PFSK-1 (cell line): ENCODE results near the gene C1QTNF12.

Experiments used
- FOXP2 ChIP-seq: optimal IDR thresholded peaks from 2 replicates; pipeline ENCODE3; 2011; ENCODE audit warnings: borderline replicate concordance, control low read depth, inconsistent platforms; ENCODE audit not compliant: insufficient read depth; ENCODE audit errors: extremely low read length, extremely low read depth
- POLR2AphosphoS5 ChIP-seq: IDR thresholded peaks from 2 replicates; pipeline ENCODE4 v1.6.1; 2012; ENCODE audit warnings: low read depth, mild to moderate bottlenecking, control low read depth, low read length, moderate library complexity
- SIN3A ChIP-seq: IDR thresholded peaks from 2 replicates; pipeline ENCODE4 v1.6.1; 2012; ENCODE audit warnings: mild to moderate bottlenecking, low read length, moderate library complexity, borderline replicate concordance; ENCODE audit not compliant: insufficient read depth
- TAF1 ChIP-seq: IDR thresholded peaks from 2 replicates; pipeline ENCODE4 v1.6.1; 2012; ENCODE audit warnings: low read length, control low read depth, borderline replicate concordance; ENCODE audit not compliant: insufficient read depth
- TF ChIP-seq, protein P1 (sequence below), 2 experiments: IDR thresholded peaks; 2 replicates each; pipeline versions ENCODE4 v1.6.1 to v1.8.0; 2011 to 2012; ENCODE audit warnings: low read depth in 2 of 2, low read length in 2 of 2, control low read depth in 1 of 2, inconsistent platforms in 1 of 2, mild to moderate bottlenecking in 1 of 2, moderate library complexity in 1 of 2; ENCODE audit not compliant: insufficient read depth in 1 of 2

DNA sequence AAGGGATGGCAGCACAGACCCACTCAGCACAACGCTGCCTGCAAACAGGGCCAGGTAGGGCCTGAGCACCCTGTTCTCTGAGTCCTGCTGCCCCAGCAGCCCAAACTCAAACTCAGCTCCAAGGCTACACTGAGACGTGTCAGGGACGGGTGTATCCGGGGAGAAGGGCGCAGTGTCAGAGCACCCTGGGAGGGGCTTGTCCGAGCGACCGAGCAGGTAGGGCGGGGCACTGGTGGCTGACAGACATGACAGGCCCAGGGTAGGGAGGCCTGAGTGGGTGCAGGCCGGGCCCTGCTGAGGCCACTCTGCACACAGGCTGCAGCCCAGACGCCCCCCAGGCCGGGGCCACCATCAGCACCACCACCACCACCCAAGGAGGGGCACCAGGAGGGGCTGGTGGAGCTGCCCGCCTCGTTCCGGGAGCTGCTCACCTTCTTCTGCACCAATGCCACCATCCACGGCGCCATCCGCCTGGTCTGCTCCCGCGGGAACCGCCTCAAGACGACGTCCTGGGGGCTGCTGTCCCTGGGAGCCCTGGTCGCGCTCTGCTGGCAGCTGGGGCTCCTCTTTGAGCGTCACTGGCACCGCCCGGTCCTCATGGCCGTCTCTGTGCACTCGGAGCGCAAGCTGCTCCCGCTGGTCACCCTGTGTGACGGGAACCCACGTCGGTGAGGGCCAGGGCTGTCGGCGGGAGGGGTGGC is 39.2 kb upstream of the C1QTNF12 start:
- TF ChIP-seq POLR2AphosphoS5: no peak
- no peak for TF ChIP-seq TAF1
- TF ChIP-seq, protein P1, sequence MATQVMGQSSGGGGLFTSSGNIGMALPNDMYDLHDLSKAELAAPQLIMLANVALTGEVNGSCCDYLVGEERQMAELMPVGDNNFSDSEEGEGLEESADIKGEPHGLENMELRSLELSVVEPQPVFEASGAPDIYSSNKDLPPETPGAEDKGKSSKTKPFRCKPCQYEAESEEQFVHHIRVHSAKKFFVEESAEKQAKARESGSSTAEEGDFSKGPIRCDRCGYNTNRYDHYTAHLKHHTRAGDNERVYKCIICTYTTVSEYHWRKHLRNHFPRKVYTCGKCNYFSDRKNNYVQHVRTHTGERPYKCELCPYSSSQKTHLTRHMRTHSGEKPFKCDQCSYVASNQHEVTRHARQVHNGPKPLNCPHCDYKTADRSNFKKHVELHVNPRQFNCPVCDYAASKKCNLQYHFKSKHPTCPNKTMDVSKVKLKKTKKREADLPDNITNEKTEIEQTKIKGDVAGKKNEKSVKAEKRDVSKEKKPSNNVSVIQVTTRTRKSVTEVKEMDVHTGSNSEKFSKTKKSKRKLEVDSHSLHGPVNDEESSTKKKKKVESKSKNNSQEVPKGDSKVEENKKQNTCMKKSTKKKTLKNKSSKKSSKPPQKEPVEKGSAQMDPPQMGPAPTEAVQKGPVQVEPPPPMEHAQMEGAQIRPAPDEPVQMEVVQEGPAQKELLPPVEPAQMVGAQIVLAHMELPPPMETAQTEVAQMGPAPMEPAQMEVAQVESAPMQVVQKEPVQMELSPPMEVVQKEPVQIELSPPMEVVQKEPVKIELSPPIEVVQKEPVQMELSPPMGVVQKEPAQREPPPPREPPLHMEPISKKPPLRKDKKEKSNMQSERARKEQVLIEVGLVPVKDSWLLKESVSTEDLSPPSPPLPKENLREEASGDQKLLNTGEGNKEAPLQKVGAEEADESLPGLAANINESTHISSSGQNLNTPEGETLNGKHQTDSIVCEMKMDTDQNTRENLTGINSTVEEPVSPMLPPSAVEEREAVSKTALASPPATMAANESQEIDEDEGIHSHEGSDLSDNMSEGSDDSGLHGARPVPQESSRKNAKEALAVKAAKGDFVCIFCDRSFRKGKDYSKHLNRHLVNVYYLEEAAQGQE (IDR thresholded peaks at IDR 0.05; ENCODE audit: insufficient read depth in 1 of 2, low read depth in 2 of 2, low read length in 2 of 2): no peak
- TF ChIP-seq FOXP2: no peak
- no peak for TF ChIP-seq SIN3A
